GM21529 (cell line): ENCODE results near the gene CREB5.
A peak's percentile ranks its signal among the peaks of the same experiment; 100 is the strongest.

Source experiments
- ATAC-seq: cut with Tn5 transposase; IDR thresholded peaks from one replicate; pipeline ENCODE4 v1.9.1; 2021; ENCODE audit not compliant: unreplicated experiment

Gene CREB5

DNA sequence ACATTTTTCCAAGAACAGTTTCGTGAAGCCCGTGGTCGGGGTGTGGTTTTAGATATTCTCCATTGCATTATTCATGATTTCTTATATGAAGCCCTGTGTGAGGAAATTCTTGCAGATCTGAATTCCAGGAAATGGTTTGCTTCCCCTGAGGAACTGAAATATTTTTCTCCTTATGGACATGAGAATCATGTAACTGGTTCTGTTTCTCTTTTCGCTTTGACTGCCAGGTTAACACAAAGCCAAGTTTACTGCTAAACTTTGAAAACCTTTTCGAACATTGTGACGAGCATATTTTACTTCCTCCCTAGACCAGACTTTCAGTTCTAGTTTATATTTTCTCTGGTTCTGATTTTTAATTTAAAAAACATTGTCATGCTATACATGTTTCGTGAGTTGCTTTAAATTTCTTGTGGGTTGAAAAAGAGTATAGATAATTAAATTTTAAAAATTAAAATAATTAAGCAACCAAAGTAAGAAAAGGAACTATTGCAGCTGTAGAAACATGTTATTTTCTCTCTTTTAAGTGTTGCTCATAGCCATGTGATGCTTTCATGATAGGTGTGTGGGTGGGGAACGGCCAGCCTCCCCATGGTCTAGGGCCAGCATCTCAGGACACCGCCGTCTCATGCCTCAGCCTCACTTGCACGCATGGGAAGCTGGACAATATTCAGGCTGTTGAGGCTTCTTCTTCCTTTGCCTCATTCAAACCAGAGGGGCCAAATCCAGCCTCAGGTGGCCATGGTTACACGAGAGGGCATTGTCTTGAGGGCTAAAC lies 97.1 kb downstream of the CREB5 start:
- ATAC-seq: peak; percentile 87

GRCh38 chr7:28510026-28510369 lies 97.7 kb downstream of the CREB5 start:
- ATAC-seq: no peak

- no peak for ATAC-seq
These were observed 100.5 kb downstream of the CREB5 start for GRCh38 chr7:28512668-28513440.

GRCh38 chr7:28516390-28517172 lies 104.3 kb downstream of the CREB5 start:
- ATAC-seq: no peak

GRCh38 chr7:28517206-28517605 lies 104.9 kb downstream of the CREB5 start:
- no peak for ATAC-seq

DNA sequence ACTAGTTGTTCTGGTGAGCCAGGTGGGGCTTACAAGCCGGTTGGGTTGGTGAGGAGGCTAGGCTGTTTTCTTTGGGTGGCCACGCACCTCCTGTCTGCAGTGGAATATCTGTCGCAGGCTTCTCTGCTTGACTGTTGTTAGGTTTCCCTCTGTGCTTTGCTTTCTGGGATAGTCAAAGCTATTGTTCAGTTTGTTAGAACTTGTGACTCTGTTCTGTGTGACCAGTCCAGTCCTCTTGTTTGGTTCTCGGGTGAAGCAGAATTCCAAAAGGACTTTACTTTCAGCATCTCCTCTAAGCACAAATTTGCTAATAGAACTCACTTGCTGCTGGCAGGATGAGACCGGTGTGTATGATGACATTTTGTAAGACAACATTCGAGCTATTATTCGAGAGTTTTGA lies 105.3 kb downstream of the CREB5 start:
- ATAC-seq: no peak

DNA sequence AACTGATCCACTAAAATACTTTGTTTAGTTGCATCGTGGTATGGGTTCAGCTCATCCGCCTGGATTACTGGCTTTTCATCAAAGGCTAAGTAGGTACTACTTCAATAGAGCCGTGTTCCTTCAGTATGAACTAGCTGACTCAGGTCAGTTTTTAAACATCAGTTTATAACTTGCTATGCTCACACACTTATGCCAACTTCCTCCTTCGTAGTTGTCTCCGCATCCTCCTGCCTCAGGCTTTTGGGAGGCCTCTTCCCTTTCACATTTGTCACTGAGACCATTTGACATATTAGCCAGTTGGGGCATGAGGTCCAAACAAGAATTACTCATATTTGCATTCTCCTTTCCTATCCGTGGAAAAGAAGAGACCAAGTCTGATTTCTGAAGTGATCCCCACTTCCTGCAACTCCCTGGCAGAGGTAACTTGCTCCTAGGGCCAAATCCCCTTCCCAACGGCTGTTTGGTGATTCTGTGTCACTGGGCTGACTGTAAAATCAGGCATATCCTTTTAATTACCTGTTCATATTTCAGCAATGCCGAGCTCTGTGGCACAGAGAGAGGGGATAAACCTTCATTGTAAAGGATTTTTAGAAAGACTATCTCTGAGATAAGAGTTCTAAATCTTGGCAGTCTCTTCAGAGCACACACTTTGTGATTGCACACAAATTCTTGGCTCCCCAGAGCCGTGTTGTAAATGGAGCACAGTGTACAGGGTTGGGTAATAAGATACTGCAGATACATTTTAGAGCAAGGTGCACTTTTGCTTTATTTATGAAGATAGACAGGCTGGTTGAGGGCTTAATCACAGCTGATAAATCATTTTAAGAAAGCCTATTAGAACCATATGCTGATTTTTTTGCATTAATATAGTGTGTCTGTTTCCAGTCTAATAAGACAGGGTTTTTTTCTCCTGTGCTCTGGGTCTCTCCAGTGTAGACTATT lies 108.0 kb downstream of the CREB5 start:
- ATAC-seq: no peak

DNA sequence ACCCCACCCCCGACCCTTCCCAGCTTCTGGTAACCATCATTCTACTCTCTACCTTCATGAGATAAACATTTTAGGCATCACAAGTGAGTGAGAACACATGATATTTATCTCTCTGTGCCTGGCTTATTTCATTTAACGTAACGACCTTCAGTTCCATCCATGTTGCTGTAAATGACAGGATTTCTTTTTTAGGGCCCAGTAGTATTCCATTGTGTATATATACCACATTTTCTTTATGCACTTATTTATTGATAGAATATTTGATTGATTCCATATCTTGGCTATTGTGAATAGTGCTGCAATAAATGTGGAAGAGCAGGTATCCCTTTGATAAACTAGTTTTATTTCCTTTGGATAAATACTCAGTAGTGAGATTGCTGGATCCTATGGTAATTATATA lies 112.7 kb downstream of the CREB5 start:
- ATAC-seq: no peak

DNA sequence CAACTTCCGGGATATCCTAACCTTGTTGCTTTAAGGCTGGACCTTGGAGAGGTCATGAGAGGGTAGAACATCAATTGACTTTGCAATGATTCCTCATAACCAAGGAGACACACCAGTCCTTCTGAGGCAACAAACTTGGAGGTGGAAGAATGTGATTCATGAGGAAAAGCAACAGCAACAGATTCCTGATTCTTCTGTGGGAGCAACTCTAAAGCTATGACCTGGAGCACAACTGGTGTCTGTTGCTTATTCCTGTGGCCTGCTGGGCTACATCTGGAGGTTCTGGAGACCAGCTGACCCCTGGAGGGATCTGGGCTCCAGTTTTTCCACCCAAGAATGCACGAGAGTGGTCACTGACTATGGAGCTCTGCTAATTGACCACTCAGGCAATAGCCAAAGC lies 116.6 kb downstream of the CREB5 start:
- no peak for ATAC-seq

DNA sequence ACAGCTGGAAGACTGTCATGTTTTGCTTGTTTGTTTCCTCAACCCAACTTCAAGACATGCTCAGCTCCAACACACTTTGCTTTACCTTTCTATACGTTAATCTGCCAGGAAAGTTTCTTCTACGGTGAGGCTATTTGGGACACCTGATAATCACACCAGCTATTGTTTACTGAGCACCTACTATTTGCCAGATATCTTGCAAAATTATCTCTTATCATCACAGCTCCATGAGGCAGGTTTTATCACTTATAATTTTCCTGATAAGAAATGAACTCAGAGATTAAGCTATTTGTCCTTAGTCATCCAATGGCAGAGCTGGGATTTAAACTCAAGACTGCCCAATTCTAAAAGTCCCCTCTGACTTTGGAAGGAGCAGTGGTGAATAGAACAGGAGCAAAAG lies 117.4 kb downstream of the CREB5 start:
- no peak for ATAC-seq

DNA sequence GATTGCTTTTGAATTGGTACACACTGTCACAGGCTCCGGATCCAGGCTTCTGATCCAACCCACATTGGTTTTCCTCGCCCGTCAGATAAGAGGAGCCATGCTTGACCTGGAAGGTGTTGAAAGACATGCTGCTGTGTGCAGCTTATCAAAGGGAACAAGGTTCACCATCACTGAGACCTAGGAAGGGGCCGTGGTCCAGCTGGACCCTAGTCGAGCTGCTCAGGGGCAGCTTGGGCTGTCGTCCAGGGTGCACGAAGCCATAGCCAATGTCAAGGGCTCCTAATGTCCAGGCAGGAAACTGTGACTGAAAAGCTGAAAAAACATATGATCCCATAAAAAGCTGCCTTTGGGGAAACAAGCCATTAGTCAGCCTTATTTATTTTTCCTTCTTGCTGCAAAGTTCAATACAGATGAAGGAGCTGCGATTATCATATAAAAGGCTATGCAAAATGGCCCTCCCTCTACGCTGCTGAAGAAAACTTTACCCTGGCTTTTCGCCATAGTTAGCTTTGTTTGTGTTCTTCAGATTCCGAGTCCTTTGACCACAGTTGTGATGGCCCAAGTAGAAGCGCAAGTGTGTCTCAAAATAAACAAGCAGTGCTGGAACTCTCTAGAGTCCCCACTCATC lies 118.0 kb downstream of the CREB5 start:
- ATAC-seq: no peak

DNA sequence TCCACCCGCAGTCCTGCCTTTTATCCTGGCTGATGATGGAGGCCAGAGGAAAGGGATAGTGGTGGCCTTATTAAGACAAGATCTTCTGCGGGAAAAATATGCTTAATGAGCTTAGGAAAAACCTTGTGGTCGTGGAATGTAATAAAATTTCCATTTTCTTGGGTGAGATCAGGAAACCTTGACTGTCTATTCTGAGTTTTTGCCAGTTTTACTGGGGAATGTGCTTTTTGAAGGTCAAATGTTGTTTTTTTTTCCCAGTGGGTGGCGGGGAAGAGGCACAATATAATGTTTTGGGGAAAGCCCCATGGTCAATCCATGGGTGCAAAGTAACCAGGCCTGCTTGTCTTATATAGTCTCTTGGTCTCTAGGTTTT lies 118.5 kb downstream of the CREB5 start:
- ATAC-seq: no peak

GRCh38 chr7:28531291-28531690 lies 119.0 kb downstream of the CREB5 start:
- no peak for ATAC-seq

GRCh38 chr7:28532181-28532580 lies 119.9 kb downstream of the CREB5 start:
- ATAC-seq: no peak

DNA sequence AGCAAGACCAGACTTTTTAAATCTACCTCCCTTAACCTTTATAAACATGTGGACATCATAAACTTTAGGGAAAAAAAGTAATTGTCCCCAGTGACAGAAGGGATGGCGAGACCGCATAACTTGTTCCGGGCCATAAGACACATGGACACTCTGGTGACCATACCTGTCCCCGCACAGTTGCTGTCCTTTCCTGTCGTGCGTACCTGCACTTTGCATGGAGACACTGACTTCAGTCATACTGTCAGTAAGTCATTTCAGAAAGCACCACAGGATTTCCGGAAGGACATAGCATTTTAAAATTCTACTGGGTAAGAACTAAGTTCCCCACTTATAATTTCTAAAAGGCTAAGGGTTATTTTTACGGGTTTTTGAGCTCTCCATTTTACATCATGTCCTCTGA lies 120.9 kb downstream of the CREB5 start:
- peak; percentile 63 for ATAC-seq

DNA sequence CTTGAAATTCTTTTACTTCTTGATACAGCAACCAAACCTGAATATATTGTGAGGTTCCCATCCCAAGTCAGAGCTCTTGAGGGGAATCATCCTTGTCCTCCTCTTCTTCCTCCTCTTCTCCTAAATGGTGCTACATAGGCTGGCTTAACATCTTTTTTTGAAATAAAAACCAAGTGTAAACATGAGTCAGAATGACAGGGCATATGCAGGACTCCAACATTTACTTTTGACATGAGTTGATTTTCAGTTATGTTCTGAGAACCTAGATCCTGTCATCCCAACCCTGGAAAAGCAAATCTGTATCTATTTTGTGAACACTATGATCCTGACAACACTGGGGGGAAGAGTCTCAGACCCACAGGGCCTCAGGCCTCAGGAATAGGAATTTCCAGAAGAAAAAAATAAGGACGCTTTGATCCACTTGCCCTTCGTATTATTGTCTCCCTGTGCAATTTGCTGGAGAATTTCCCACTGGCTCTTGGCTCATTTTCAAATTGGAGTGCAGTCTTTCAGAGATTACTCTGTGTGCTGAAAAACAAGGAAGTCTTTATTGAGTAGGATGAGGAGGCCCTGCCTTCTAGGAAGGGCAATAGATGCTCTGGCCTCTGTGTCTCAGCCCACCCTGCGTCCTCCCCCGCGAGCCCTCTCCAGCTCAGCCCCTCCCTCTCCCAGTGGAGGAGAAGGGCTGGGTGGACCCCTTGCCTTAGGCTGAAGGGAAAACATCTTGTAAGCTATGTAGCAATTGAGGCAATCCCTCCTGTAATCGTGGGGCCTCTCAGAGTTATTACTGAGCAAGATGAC lies 121.6 kb downstream of the CREB5 start:
- ATAC-seq: peak; percentile 34

DNA sequence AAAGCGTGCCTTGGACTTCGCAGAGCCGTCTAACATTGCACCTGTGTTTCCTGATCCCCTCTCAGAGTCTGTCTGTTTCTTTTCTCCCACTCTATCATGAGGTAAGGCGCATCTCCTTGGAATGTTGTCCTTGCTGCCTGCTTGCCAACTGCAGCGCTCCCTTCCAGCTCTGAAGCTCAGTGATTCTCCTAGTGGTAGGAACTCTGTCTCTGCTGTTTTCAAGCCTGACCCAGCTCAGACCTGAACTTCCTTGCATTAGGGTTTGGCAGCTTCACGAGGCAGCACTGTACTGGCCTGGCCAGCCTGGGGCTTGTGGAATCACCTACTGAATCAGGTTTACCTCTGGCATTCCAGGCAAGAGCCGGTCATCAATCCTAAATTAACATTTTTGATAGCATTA lies 123.9 kb downstream of the CREB5 start:
- ATAC-seq: no peak

DNA sequence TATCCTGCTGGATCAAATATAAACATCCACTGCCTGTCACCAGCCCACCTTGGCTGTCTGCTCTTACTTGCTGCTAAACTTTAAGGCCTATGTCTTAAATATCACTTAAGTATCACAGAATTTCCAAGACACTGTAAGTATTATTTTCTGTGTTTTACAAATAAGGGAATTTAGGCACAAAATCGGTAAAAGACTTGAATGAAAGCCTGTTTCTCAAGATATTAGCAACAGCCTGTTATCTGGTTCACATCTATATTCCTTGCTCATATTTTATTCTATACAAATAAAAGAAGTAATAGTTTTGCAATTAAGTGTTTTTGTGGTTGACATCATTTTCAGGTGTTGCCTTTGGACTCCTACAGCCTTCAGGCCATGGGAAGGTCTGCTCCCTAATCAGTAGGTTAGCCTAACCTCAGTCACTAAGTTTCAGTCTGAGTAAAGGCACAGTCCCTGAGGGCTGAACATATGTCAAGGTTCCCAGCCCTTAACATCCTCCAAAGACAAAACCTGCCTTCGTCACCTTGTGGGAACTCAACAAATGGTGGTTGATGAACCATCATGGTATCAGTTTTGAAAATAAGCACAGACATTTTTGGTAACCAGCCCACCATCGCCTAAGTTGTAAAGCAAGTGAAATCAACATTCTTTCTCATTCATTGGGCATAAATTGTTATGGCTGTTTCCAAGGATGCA lies 127.1 kb downstream of the CREB5 start:
- peak; percentile 99 for ATAC-seq

GRCh38 chr7:28542410-28542809 lies 130.1 kb downstream of the CREB5 start:
- ATAC-seq: no peak
